ENCODE measurements around the gene ANKRD33. TPM values are rescaled to one million over a fixed set of nuclear protein-coding genes. Genes with fewer than 3 reads are reported as not detected.

The ANKRD33 gene
- total RNA-seq, 2 donors from 2014 or later: not detected

DNA sequence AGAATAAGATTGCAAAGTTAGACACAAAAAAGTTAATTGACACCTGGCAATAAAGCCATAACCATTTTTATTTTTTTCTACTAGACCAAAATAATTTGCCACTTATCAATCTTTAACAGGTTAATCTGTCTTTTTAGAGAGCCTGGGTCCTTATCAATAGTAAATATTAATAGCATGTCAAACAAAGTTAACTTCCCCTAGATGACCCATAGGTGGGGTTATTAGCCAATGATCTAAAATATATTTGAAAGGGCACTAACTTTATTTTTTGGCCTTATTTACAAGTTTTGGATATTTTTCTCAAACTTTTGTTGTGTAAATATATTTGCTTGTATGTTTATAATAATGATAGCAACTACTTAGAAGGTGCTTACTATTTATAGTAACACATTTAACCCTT lies 3.9 kb downstream of the ANKRD33 start:
- TF ChIP-seq, protein P1, sequence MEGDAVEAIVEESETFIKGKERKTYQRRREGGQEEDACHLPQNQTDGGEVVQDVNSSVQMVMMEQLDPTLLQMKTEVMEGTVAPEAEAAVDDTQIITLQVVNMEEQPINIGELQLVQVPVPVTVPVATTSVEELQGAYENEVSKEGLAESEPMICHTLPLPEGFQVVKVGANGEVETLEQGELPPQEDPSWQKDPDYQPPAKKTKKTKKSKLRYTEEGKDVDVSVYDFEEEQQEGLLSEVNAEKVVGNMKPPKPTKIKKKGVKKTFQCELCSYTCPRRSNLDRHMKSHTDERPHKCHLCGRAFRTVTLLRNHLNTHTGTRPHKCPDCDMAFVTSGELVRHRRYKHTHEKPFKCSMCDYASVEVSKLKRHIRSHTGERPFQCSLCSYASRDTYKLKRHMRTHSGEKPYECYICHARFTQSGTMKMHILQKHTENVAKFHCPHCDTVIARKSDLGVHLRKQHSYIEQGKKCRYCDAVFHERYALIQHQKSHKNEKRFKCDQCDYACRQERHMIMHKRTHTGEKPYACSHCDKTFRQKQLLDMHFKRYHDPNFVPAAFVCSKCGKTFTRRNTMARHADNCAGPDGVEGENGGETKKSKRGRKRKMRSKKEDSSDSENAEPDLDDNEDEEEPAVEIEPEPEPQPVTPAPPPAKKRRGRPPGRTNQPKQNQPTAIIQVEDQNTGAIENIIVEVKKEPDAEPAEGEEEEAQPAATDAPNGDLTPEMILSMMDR (IDR thresholded peaks at IDR 0.05): peak; percentile 28
- no peaks in the 10 kb centered on the region for H3K4me1 ChIP-seq (ENCODE audit: control insufficient read depth in 1 of 2, low read depth in 2 of 2)
- no peak overlapping the region for H3K27ac ChIP-seq
- H3K4me3 ChIP-seq: no peak overlapping the region
- no peaks in the 10 kb centered on the region for H3K36me3 ChIP-seq
- DNase-seq (ENCODE audit: low spot score) (no peak), ATAC-seq (ENCODE audit: insufficient number of reproducible peaks, low FRiP score, low read depth) (no peak)
- H3K9me3 ChIP-seq: no peaks in the 10 kb centered on the region
- H3K27me3 ChIP-seq (replicated peaks; ENCODE audit: insufficient read depth): no peaks in the 10 kb centered on the region

DNA sequence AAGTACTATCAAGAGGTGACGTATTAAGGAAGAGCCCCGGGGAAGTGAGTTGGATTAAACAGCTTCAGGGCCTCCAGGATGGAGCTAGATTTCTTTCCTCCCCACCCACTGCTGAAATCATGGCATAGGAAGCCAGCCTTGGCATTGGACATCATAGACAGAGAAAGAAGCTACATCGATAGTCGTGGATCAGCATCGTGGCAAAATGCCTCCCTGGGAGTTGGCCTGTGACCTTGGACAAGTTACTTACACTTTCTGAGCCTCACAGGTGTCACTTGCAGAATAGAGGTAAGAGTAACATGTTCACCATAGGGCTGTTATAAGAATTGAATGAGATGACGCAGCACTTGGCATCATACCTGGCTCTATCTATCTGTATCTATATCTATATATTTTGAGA lies 5.9 kb downstream of the ANKRD33 start:
- Histone ChIP-seq H3K4me3 (no peak overlapping the region), H3K36me3 (no peaks in the 10 kb centered on the region), H3K4me1 (ENCODE audit: control insufficient read depth in 1 of 2, low read depth in 2 of 2) (no peaks in the 10 kb centered on the region), H3K27me3 (replicated peaks; ENCODE audit: insufficient read depth) (no peaks in the 10 kb centered on the region), H3K27ac (no peak overlapping the region), H3K9me3 (no peaks in the 10 kb centered on the region)
- DNase-seq (ENCODE audit: low spot score) (no peak), ATAC-seq (ENCODE audit: insufficient number of reproducible peaks, low FRiP score, low read depth) (no peak)
- TF ChIP-seq, protein P1 (IDR thresholded peaks at IDR 0.05): no peak

DNA sequence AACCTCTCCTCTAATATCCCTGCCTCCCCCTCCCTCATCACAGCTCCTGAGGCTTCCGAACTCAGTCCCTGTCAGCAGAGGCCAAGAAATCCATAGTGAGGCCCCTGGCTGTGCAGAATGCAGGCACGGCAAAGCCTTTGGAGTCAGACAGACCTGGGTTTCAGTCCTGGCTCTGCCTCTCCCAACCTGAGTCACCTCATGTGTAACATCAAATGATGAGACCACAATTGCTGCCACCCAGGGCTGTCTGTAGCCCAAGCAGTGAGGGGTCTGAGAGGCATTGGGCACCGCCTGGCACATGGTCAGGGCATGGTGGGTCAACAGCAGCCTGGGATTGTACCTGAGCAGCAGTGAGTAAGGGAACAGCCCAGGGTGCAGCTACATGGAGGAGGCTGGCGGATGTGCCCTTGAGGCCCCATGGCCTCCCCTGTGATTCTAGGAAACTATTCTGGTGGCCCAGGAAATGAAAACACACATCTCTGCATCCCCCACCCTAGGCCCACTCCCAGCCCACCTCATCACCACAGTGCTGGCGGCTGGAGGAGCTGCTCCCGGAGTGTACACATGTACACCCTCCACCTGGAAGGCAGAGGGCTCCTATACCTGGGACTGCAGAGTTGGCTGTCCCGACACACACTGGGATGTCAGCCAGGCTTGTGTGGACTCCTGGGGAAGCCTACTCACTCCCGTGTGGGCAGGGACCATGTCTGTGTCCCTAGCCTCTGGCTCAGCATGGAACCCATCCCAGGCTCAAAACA lies 7.7 kb downstream of the ANKRD33 start:
- H3K27ac ChIP-seq: no peak overlapping the region
- ATAC-seq (ENCODE audit: insufficient number of reproducible peaks, low FRiP score, low read depth) (no peak), DNase-seq (ENCODE audit: low spot score) (no peak)
- H3K27me3 ChIP-seq (replicated peaks; ENCODE audit: insufficient read depth): no peaks in the 10 kb centered on the region
- H3K4me1 ChIP-seq (ENCODE audit: control insufficient read depth in 1 of 2, low read depth in 2 of 2): no peaks in the 10 kb centered on the region
- no peak overlapping the region for H3K4me3 ChIP-seq
- TF ChIP-seq, protein P1 (IDR thresholded peaks at IDR 0.05): no peak
- H3K9me3 ChIP-seq: no peaks in the 10 kb centered on the region
- no peaks in the 10 kb centered on the region for H3K36me3 ChIP-seq

DNA sequence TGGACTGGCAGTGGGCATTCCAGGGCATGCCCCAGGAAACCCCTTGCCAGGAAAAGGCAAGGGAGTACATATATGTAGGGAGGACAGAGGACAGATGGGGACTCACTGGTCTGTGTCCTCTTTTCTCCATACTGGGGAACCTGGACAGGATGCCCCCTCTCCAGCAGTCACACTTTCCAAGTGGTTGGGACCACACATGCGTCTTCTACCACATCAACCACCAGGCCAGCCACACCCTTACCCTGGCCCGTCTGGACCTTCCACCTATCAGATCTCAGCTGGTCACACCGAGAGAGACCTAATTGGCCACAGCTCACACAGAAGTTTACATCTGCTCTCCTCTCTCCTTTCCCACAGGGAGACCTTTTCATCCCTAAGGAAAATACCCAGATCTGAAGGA lies 8.3 kb downstream of the ANKRD33 start:
- DNase-seq (ENCODE audit: low spot score): no peak
- Histone ChIP-seq H3K4me1 (ENCODE audit: control insufficient read depth in 1 of 2, low read depth in 2 of 2) (no peaks in the 10 kb centered on the region), H3K36me3 (no peaks in the 10 kb centered on the region), H3K27me3 (replicated peaks; ENCODE audit: insufficient read depth) (no peaks in the 10 kb centered on the region), H3K9me3 (no peaks in the 10 kb centered on the region), H3K4me3 (no peak overlapping the region), H3K27ac (no peak overlapping the region)
- TF ChIP-seq, protein P1 (IDR thresholded peaks at IDR 0.05): no peak
- no peak for ATAC-seq (ENCODE audit: insufficient number of reproducible peaks, low FRiP score, low read depth)

DNA sequence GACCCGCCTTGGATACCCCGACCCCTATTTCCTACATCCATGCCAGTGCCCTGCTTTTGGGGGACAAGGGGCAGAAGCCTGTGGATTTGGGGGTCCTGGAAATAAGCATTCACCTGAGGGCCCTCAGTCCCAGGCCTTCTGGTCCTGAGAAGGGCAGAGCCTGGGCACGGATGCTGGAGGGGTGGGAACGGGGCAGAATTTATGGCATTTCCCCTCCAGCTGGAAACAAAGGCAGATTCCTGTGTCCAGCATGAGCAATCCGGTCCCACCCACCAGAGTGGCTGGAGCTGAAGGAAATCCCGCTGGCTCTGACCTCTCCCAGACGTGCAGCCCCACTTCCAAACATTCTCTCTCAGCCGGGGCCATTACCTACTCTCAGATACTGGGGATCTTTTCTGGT lies 9.3 kb downstream of the ANKRD33 start:
- no peak for ATAC-seq (ENCODE audit: insufficient number of reproducible peaks, low FRiP score, low read depth)
- Histone ChIP-seq H3K27ac (no peak overlapping the region), H3K36me3 (no peaks in the 10 kb centered on the region), H3K27me3 (replicated peaks; ENCODE audit: insufficient read depth) (no peaks in the 10 kb centered on the region), H3K4me1 (ENCODE audit: control insufficient read depth in 1 of 2, low read depth in 2 of 2) (no peaks in the 10 kb centered on the region), H3K9me3 (no peaks in the 10 kb centered on the region), H3K4me3 (no peak overlapping the region)
- TF ChIP-seq, protein P1 (IDR thresholded peaks at IDR 0.05): no peak
- no peak for DNase-seq (ENCODE audit: low spot score)

Data from thoracic aorta (tissue), 2 donors.